ENCODE results near the gene BFSP1. TPM values are rescaled to one million over a fixed set of nuclear protein-coding genes. Genes with fewer than 3 reads are reported as not detected.
A peak's percentile ranks its signal among the peaks of the same experiment; 100 is the strongest.

BFSP1 gene
- total and polyA plus RNA-seq, 2 experiments from 2014 or later, result 2.7 to 4.9 TPM

- no peak for TF ChIP-seq ZNF462 (CRISPR knock-in tag; IDR thresholded peaks at IDR 0.05)
Observed at GRCh38 chr20:17505636-17506517, 25.3 kb downstream of the BFSP1 start (continued).

- H3K27me3 ChIP-seq (ENCODE audit: insufficient read depth), result 0 out of 2 replicates have a peak, but pooled peaks cover 4% of the 10 kb centered on the region
- peak overlapping the region; percentile 79 for H3K4me2 ChIP-seq
- ATAC-seq, result peak; percentile 91
- no peaks in the 10 kb centered on the region for H3K79me2 ChIP-seq (replicated peaks; ENCODE audit: insufficient read depth)
- H3K9me2 ChIP-seq (ENCODE audit: insufficient read depth), result no peaks in the 10 kb centered on the region
- peak overlapping the region; percentile 56 for H3K4me3 ChIP-seq
- H3K4me1 Mint-ChIP-seq, result peaks cover 19% of the 10 kb centered on the region
- no peak overlapping the region for H3K27ac ChIP-seq (ENCODE audit: low read depth)
- peak; percentile 89 for DNase-seq (ENCODE audit: low spot score)
- peak overlapping the region; percentile 91 for H2AFZ ChIP-seq
- peaks cover 13% of the 10 kb centered on the region for H3K27me3 Mint-ChIP-seq (ENCODE audit: insufficient read depth, low read depth, poor library complexity)
- no peaks in the 10 kb centered on the region for H3K36me3 Mint-ChIP-seq (ENCODE audit: low read depth)
- H3K9me3 Mint-ChIP-seq, result no peaks in the 10 kb centered on the region
- H3K4me3 Mint-ChIP-seq, result peak overlapping the region; percentile 74
- H3K27ac Mint-ChIP-seq, result no peak overlapping the region
- H3K4me1 ChIP-seq (ENCODE audit: insufficient read depth), result no peaks in the 10 kb centered on the region
- H3K36me3 ChIP-seq (ENCODE audit: insufficient read depth), result no peaks in the 10 kb centered on the region
- no peak for TF ChIP-seq ZNF331 (CRISPR knock-in tag; IDR thresholded peaks at IDR 0.05; ENCODE audit: low read depth)
- no peak for TF ChIP-seq ZNF462 (CRISPR knock-in tag; IDR thresholded peaks at IDR 0.05)
- TF ChIP-seq NANOG (IDR thresholded peaks at IDR 0.05; ENCODE audit: borderline replicate concordance), result no peak
- TF ChIP-seq CTCF (conservative IDR thresholded peaks at IDR 0.05; ENCODE audit: low read depth in 2 of 2), result peak; percentile 63 to 80
- H3F3A ChIP-seq (replicated peaks; ENCODE audit: low read depth), result no peaks in the 10 kb centered on the region
- no peaks in the 10 kb centered on the region for H4K20me1 ChIP-seq (replicated peaks; ENCODE audit: insufficient read depth)
Observed at GRCh38 chr20:17504898-17505635, 26.1 kb downstream of the BFSP1 start.
